OCI-M2 (cell line): ENCODE data around the gene PDLIM5.
"Not testable (repeated sequence)": the region's sequence is repeated elsewhere in the genome, so short reads cannot be mapped to it uniquely, and the experiment has no call there.

Experiments used
- DNase-seq: peaks from one replicate; lab custom pipeline; 2025; ENCODE audit not compliant: unreplicated experiment; lab: John Stamatoyannopoulos, UW

Gene PDLIM5

DNA sequence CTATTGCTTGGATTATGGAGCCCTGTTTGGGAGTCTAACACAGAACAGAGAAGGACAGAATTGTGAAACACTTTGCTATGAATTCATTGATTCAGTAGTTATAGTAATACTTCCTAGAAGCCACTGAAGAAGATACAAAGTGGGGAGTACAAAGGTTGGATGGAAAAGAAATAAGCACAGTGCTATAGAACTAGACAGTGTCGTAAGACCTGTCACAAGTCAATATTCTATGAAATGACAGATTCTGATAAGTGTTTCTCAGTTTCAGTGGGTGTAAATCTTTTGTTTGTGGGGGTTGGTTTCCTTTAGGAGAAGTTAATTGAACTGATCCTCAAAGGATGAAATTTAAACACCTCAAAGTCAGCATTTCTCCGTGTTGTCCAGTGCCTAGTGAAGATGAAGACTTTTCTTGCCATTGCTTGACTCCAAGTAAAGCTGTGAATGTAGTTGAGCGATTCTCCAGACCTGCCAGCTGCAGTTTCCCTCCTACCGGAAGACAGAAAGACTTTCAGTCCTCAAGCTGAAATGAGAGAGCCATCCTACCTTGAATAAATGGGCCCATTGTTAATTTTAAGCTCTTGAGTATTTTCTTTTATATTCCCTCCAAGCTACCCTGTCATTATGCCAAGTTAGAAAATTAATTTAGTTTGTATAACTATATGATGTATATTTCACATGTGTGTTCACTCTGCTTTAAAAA lies 7.9 kb downstream of the PDLIM5 start:
- no peak for DNase-seq

DNA sequence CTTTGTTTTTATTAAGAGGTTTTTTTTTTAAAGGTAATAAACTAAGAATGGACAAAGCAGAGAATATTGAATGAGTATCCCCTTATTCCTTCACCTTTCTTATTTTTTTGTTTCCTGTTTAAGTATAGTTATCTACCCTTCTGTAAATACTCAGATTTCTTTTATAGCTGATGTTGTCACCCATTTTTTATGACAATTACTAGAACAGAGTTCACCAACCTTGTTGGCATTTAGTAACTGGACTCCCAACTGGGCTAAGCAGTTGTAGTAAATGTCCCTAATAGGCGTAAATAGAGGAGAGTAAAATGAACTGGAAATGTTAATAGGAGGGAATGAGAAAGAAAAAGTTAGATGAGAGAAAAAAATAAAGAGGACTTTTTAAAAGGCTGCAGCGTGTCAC lies 9.8 kb downstream of the PDLIM5 start:
- no peak for DNase-seq

DNA sequence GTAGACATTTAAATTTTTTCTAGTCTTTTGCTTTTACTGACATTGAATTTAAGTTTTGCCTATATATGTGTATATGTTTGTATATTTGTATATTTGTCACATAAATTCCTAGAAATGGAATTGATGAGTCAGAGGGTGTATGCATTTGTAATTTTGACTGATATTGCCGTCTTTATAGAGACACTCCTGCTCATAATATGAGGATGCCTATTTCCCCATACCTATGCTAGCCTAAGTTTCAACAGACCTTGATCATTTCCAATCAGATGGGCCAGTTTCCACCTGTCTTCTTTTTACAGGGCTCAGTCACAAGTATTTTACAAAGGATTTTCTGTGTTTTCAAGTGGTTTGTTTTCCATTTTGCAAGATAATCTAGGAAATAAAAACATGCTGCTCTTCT lies 10.8 kb downstream of the PDLIM5 start:
- DNase-seq, result no peak

DNA sequence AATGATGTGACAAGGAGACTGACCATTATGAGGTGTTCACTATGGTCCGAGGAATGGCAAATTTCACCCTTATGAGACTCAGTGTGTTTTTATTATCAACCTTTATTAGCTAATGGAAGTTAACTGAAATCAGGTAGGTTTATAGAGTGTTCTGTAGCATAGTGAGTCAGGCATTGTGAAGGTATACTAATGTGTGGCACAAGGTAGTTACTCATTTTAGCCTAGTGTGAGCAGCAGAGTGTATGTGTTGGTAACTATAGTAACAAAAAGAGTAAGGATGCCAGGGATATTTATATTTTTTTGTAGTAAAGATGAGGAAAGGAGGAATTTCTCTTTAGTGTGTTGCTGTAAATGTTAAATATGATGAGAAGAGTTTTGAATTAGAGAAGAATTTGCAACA lies 12.0 kb downstream of the PDLIM5 start:
- no peak for DNase-seq

DNA sequence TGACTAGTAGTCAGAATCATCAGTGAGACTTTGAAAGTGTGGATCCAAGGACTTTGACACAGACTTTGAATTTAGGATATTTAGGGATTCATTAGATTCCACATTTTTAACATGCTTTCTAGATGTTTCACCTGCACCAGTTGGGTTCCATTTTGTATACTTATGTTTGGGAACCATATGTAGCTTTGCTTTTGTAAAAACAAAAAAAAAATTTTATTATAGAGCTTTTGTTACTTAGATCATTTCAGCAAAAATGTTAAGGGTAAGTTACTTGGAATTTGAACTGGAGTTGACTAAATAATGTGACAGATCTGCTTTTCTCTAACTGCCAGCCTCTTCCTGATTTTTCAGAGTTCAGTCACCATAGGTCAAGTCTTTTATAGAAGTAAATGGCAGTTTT lies 14.6 kb downstream of the PDLIM5 start:
- DNase-seq, result no peak

DNA sequence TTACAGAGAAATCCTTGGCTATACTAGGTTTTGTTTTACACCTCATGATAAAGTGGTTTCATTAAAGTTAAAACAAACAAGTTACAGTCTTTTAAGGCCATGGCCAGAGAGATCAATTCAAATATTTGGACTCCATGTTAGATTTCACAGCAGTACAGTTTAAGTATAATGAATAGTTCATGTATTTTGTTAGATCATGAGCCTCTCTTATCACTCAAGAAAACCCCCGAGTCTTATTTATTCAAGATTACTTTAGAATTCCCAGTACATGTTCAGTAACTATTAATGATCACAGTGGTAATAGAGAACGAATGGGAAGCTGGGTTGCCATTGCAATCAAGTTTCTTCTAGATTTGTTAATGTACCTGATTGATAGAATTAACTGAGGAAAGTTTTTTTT lies 15.2 kb downstream of the PDLIM5 start:
- no peak for DNase-seq

DNA sequence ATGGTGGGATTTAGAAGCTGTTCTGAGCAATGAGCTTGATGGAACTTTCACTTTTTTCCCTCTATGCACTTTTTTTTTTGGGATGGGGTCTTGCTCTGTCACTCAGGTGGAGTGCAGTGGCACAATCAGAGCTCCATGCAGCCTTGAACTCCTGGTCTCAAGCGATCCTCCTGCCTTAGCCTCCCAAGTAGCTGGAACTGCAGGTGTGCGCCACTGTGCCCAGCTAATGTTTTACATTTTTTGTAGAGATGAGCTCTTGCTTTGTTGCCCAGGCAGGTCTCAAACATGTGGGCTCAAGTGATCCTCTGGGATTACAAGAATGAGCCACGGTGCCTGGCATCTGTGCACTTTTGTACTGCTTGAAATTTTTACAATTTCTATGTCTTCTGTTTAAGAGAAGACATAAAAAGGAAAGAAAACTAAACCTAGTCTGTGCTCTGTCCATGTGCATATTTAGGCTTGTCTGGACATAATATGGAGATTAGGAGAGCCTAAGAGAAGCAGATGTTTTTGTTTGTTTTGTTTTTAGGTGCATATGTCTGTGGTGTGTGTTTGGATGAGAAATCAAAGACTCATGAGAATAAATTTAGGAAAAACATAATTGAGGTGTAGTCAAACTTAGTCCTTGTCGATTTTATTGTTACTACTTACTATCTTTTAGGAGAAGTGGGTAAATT lies 16.5 kb downstream of the PDLIM5 start:
- DNase-seq, result no peak

DNA sequence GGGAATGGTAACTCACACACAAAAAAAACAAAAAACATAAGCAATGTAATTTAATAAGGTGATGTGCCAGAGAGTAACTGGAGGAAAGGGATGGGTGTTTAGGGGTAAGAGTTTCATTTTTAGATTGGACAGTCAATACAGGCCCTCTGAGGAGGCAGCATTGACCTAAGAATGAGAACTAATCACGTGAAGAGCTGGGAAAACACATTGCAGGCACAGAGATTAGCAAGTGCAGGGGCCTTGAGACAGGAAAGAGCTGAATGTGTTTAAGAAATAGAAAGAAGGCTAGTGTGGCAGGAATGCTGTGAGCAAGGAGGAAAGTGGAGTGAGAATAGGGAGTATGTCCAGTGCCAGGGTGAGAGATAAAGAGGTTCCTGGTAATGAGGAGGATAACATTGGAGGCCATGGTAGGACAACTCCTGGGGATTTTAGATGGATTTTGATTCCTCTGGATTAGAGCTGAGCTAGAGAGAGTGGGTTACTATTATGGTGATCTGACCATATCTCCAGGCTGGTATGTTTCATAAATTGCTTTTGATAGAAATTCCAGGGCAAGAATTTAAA lies 17.6 kb downstream of the PDLIM5 start:
- DNase-seq, result no peak

DNA sequence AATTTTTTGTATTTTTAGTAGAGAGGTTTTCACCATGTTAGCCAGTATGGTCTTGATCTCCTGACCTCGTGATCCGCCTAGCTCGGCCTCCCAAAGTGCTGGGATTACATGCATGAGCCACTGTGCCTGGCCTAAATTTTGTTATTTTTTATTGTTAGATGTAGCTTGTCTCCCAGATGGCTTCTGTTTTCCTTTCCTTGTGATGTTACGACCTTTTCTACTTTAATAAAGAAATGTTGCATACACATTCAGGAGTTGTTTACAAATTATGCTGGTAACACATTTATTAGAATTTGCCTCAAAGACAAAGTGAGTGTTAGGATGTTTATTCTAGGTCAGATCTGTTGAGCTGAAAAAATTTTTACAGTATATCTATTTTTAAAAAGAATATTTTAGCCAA lies 18.4 kb downstream of the PDLIM5 start:
- DNase-seq, result no peak

DNA sequence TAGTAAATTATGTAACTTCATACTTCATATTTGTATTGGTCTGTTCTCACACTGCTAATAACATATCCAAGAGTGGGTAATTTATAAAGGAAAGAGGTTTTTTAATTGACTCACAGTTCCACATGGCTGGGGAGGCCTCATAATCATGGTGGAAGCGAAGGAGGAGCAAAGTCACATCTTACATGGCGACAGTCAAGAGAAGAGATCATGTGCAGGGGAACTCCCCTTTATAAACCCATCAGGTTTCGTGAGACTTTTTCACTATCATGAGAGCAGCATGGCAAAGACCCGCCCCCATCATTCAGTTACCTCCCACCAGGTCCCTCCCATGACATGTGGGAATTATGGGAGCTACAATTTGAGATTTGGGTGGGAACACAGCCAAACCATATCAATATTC lies 19.0 kb downstream of the PDLIM5 start:
- not testable (repeated sequence) for DNase-seq

DNA sequence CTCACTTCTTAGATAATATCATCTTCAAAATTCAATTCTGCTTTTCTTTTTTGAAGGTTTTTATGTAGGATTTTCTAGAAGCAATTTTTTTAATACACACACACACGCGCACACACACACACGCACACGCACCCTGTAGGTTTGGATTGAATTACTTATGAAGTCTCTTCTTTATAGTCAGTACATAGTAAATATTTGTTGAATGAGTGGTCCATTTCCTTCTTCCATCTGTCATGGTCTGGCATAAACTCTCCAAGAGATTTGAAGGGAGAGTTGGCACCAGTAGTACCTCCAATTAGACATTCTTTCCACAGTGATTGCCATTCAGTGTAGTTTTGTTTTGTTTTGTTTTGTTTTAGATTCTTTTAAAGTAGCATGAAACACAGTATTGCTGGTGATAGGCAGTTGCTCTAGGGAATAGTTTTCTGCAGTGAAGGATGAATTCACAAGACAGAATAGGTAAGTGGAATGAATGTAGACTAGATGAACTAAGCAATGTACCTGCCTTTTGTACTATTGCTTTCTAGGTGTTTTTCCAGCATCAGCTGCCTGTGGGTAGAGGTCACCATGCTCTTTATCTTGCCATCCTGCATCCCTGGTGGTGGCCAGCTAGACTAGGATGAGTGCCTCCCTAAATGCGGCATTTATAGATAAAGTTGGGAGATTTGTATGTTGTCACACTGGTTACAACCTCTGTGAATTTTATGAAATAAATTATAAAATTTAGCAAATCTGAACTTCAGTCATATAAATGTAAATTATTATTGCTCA lies 20.5 kb downstream of the PDLIM5 start:
- no peak for DNase-seq

DNA sequence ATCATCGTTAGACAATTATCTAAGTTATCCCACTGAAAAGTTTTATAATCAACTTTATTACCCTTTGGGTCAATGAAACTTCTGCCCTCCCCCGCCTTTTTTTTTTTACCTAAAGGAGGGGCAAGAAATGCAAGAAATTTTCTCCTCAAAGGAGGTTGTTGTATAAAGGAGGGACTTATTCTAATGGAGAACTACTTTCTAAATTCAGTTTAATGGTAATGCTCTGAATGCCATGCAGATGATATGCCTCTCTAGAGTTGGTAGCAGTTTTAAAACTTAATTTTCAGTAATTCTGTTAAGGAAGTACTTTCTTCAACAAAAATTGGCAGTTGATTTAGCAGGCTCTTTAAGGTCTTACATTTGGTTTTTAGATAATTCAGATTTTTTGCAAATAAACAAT lies 23.3 kb downstream of the PDLIM5 start:
- DNase-seq, result no peak

DNA sequence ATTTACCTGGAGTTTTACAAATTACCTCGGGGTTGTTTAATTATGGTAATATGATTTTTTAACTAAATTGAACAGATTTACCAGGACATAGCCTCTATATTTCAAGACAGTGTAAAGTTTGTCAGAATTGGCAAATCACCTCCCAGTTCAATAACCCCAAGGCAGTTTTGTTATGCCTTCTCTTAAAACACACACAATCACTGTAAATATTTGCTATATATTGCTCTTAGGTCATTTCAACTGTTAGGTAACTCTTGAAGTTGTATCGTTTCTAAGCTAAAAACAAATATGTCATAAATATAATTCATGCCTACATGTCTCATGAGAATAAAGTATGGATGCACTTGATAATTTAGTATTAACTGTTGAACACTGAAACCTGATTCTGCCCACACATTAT lies 24.1 kb downstream of the PDLIM5 start:
- no peak for DNase-seq

DNA sequence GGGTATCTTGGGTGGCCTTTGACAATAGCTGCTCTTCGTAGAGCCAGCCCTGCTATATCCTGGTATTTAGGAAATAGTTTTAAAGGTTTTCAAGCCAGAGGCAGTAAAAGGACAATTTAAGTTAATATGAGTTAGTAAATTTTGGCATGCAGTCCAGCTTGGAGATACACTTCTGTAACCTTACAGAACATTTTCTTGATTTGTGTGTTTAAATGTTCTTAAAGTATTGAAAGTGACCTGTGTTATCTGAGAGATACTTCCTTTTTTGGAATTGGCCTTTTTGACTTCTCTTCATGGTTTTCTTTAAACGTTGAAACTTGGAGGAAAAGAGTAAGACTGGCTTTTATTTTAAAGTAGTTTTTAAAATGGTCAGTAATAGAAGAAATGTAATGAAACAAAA lies 25.5 kb downstream of the PDLIM5 start:
- no peak for DNase-seq

DNA sequence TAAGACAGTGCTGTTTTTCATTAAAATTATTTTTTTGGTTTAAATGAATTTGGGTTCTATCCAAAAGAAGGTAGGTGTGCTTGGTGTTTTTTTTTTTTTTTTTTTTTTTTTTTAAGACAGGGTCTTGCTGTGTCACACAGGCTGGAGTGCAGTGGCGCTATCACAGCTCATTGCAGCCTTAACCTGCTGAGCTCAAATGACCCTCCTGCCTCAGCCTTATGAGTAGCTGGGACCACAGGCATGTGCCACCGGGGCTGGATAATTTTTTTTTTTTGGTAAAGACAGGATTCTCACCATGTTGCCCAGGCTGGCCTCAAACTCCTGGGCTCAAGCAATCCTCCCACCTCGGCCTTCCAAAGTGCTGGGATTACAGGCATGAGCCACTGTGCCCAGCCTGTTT lies 27.1 kb downstream of the PDLIM5 start:
- DNase-seq, result not testable (repeated sequence)

DNA sequence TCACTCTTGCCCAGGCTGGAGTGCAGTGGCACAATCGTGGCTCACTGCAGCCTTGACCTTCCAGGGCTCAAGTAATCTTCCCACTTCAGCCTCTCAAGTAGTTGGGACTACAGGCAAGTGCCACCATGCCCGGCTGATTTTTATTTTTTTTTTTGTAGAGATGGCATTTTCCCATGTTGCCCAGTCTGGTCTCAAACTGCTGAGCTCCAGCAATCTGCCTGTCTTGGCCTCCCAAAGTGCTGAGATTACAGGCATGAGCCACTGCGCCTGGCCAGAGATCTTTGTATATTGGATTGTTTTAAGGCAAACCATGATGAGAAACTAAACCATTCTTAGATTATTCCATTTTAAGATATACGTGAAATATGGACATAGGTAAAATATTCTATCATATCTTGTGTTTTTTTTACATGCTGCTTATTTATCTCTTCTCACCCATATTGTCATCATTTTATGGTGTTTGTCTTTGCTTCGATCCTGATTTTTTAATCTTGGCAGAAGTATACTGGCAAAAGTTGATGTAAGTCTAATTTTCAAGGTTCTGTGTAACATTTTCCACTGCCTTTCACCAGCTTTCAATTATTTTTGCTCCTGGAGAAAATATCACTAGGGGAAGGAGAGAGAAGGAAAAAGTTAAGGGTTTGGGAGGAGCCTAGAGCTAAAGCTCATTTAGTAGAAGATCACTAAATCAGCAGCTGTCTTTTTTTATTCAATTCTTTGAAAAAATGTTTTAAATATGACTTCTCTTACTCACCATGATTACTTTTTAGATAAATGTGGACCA lies 27.8 kb downstream of the PDLIM5 start:
- no peak for DNase-seq

DNA sequence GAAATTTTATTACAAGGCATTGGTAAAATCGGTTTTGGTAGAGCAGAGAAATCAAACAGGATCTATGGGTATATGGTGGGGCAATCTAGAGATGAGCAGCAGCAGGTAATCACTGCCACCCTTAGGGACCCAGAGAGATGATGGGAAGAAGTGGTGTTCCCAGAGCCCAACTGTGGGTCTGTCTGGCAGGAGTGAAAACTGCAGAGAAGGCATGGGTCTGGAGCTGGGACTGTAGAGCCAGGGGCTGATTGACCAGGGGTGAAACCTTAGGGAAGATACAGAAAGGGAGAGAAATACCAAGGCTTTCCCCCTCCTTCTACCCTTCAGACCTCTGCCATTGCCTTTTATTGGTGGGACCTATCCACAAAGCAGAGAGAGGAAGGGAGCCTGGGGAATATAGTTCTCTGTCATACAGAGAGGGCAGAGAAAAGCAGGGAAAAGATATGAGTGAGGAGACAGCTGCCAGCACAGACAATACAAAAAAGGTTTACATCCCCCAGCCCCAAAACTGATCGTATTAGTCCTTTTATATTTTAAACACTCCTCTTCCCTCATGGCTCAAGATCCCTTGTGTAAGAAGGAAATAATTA lies 28.7 kb downstream of the PDLIM5 start:
- no peak for DNase-seq

DNA sequence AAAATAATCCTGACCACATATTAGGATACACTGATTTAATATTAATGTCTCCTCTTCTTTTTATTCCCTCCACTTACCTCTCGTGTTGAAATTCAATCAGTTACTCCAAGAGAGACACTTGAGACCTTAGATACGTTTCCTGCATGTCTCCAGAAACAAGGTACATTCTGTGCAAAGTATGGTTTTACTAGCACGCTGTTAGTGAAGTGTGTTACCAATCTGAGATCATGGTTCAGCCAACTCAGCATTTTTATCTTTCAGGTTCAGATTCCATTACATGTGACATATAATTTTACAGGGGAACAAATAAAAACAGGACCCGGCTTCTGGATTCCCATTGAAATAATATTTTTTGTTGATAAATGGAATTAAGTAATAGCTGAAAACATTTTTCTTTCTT lies 32.2 kb downstream of the PDLIM5 start:
- no peak for DNase-seq

DNA sequence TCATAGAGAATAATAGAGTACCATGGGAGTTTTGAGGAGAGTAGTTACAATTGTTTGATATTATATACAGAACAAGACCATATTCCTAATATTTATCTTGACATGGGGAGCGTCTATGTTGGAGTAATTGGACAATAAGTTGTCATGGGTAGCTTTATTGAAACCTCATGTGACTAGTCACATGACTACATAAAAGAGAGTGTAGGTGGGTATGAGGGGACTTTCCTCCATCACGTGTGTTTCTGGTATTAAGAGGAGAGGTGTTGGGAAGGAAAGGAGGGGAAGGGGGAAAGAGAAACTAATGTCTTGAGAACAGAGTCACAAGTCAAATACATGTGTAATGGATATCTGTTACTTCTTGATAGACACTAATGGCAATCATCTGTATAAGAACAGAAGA lies 33.1 kb downstream of the PDLIM5 start:
- no peak for DNase-seq

DNA sequence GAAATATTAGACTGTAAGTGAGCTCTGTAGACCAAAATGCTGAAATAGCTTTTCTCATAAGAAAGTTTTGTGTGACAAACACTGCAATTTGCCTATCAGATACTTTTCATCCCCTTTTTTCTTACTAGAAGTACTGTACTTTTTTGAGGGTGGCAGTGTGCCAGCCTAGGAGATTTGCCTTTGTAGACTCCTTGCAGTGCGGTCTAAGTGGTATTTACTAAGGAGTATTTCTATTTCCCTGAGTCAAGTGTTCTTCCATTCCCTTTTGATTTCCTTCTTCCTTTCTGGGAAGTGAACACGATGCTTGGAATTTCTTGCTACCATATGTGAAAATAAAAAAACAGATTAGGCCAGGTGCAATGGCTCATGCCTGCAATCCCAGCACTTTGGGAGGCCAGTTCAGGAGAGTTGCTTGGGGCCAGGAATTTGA lies 34.6 kb downstream of the PDLIM5 start:
- DNase-seq, result no peak

DNA sequence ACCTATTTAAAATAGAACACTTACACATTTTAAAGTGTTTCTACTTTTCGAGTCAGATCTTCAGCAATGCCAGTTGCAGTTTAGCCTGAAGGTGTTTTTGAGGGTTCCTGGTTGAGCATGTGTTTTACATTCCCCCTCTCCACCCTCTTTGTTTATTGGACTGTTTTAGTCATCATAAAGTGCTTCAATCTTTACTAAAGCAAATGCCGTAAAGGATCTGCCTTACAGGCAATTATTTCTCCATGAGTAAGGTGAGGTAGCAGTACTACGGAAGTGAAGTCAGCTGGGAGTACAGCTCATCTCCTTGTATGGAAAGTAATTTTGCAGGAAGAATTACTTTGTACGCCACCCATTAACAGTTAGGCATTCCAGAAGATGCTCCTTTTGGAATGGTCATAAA lies 36.9 kb downstream of the PDLIM5 start:
- DNase-seq, result no peak
